HepG2 (cell line): ENCODE results near the gene ZNF687. TPM values are rescaled to one million over a fixed set of nuclear protein-coding genes. Genes with fewer than 3 reads are reported as not detected.

Experiments used
- ATF2 ChIP-seq: sonication (generic); formaldehyde crosslinking; IDR thresholded peaks from 2 replicates; pipeline ENCODE4 v1.4.0; 2020; ENCODE audit warnings: missing genetic modification reagents
- BCL3 ChIP-seq: sonication (generic); formaldehyde crosslinking; IDR thresholded peaks from 2 replicates; pipeline ENCODE4 v1.5.1; 2020; ENCODE audit warnings: mild to moderate bottlenecking, missing genetic modification reagents, moderate library complexity
- DDIT3 ChIP-seq: sonication (generic); formaldehyde crosslinking; IDR thresholded peaks from 2 replicates; pipeline ENCODE4 v1.4.0; 2020; ENCODE audit warnings: mild to moderate bottlenecking, missing genetic modification reagents
- GLI4 ChIP-seq: sonication (generic); formaldehyde crosslinking; IDR thresholded peaks from 2 replicates; pipeline ENCODE4 v1.5.1; 2020; ENCODE audit warnings: missing genetic modification reagents, mild to moderate bottlenecking, moderate library complexity, borderline replicate concordance
- HNRNPK ChIP-seq: fragments of 200-400 bp; formaldehyde crosslinking; IDR thresholded peaks from 2 replicates; pipeline ENCODE4 v1.6.1; 2018; ENCODE audit warnings: low read length, low read depth, moderate library complexity, mild to moderate bottlenecking; ENCODE audit not compliant: poor library complexity, severe bottlenecking
- KDM5B ChIP-seq: sonication (generic); formaldehyde crosslinking; IDR thresholded peaks from 2 replicates; pipeline ENCODE4 v1.4.0; 2020; ENCODE audit warnings: missing genetic modification reagents, mild to moderate bottlenecking, borderline replicate concordance
- KLF12 ChIP-seq: sonication (generic); formaldehyde crosslinking; IDR thresholded peaks from 2 replicates; pipeline ENCODE4 v1.4.0; 2020; ENCODE audit warnings: missing genetic modification reagents, borderline replicate concordance
- KLF9 ChIP-seq: IDR thresholded peaks from 2 replicates; pipeline ENCODE4 v1.6.1; 2016; ENCODE audit warnings: low read depth
- SALL1 ChIP-seq: sonication (generic); formaldehyde crosslinking; IDR thresholded peaks from 2 replicates; pipeline ENCODE4 v1.8.0; 2022; ENCODE audit warnings: mild to moderate bottlenecking, missing genetic modification reagents
- SATB2 ChIP-seq: sonication (generic); formaldehyde crosslinking; IDR thresholded peaks from 2 replicates; pipeline ENCODE4 v1.5.0; 2020; ENCODE audit warnings: missing genetic modification reagents
- SETDB1 ChIP-seq: sonication (generic); formaldehyde crosslinking; IDR thresholded peaks from 2 replicates; pipeline ENCODE4 v1.5.1; 2020; ENCODE audit warnings: missing genetic modification reagents, mild to moderate bottlenecking, borderline replicate concordance
- SNAPC5 ChIP-seq: sonication (generic); formaldehyde crosslinking; IDR thresholded peaks from 2 replicates; pipeline ENCODE4 v1.8.1; 2023; ENCODE audit warnings: mild to moderate bottlenecking, missing genetic modification reagents, borderline replicate concordance
- TAF1 ChIP-seq: sonication (generic); formaldehyde crosslinking; IDR thresholded peaks from 2 replicates; pipeline ENCODE4 v1.4.0; 2020; ENCODE audit warnings: missing genetic modification reagents
- TBX2 ChIP-seq: sonication (generic); formaldehyde crosslinking; IDR thresholded peaks from 2 replicates; pipeline ENCODE4 v1.5.0; 2020; ENCODE audit warnings: missing genetic modification reagents, mild to moderate bottlenecking, borderline replicate concordance
- ZBTB3 ChIP-seq: sonication (generic); formaldehyde crosslinking; IDR thresholded peaks from 2 replicates; pipeline ENCODE4 v1.4.0; 2020; ENCODE audit warnings: low read depth, mild to moderate bottlenecking, moderate library complexity, missing genetic modification reagents, borderline replicate concordance
- ZNF136 ChIP-seq: sonication (generic); formaldehyde crosslinking; IDR thresholded peaks from 2 replicates; pipeline ENCODE4 v1.8.1; 2022; ENCODE audit warnings: low read depth, mild to moderate bottlenecking, moderate library complexity, missing genetic modification reagents
- ZNF234 ChIP-seq: sonication (generic); formaldehyde crosslinking; conservative IDR thresholded peaks from 2 replicates; pipeline ENCODE4 v1.5.1; 2020; ENCODE audit warnings: mild to moderate bottlenecking, missing genetic modification reagents
- ZNF263 ChIP-seq: sonication (generic); formaldehyde crosslinking; IDR thresholded peaks from 2 replicates; pipeline ENCODE4 v1.4.0; 2020; ENCODE audit warnings: missing genetic modification reagents
- ZNF430 ChIP-seq: sonication (generic); formaldehyde crosslinking; IDR thresholded peaks from 2 replicates; pipeline ENCODE4 v1.9.0; 2021; ENCODE audit warnings: mild to moderate bottlenecking, missing genetic modification reagents
- ZNF512B ChIP-seq: sonication (generic); formaldehyde crosslinking; IDR thresholded peaks from 2 replicates; pipeline ENCODE4 v1.5.1; 2020; ENCODE audit warnings: missing genetic modification reagents, mild to moderate bottlenecking, borderline replicate concordance
- polyA plus RNA-seq, 8 experiments: library from polyadenylated mRNA; depleted of rRNA in 3 of 8; stranded (reverse) in 7 of 8; unstranded in 1 of 8; fragments of >200 nt; fragmentation: Illumina TruSeq in 4 of 8; extraction: Trizol in 4 of 8; gene quantifications; 2 replicates each; pipeline versions ENCODE4 v1.2.1 to v1.2.3, GENCODE V29; 2011 to 2016; ENCODE audit warnings: low read depth in 4 of 8, missing spikeins in 1 of 8, mixed read lengths in 1 of 8; ENCODE audit not compliant: insufficient read depth in 1 of 8
- total RNA-seq, 5 experiments: library from RNA; depleted of rRNA; stranded (reverse); fragments of >200 nt; fragmentation: Illumina TruSeq; extraction: Trizol; gene quantifications; 2 replicates each; pipeline ENCODE4 v1.2.3, GENCODE V29; 2016; ENCODE audit warnings: low read depth in 1 of 5

ZNF687 gene
- total and polyA plus RNA-seq, 2 of the 13 experiments (the other 11 are each of a cell fraction or from before 2014, with no cell fraction given) = 14.1 to 16.5 TPM

- 0 out of 2 replicates have a peak, but pooled peaks have one; percentile 60 for TF ChIP-seq SNAPC5 (CRISPR knock-in tag)
- no peak for TF ChIP-seq GLI4 (CRISPR knock-in tag)
- TF ChIP-seq KDM5B = peak; percentile 9; the same call in 1 of the 2 replicates
- TF ChIP-seq ZNF263 (CRISPR knock-in tag) = peak; percentile 19
- TF ChIP-seq DDIT3 (CRISPR knock-in tag) = no peak
- TF ChIP-seq TAF1 (CRISPR knock-in tag) = peak; percentile 33; the same call in 1 of the 2 replicates
- no peak for TF ChIP-seq BCL3
- TF ChIP-seq TBX2 (CRISPR knock-in tag) = no peak
- 0 out of 2 replicates have a peak, but pooled peaks have one; percentile 79 for TF ChIP-seq ZNF136 (CRISPR knock-in tag)
- TF ChIP-seq ATF2 = no peak
- no peak; the same call in 1 of the 2 replicates for TF ChIP-seq ZNF234 (CRISPR knock-in tag)
- no peak for TF ChIP-seq ZBTB3 (CRISPR knock-in tag)
- peak; percentile 30 for TF ChIP-seq HNRNPK
- TF ChIP-seq KLF12 = no peak
- TF ChIP-seq SETDB1 = no peak
- TF ChIP-seq SATB2 (CRISPR knock-in tag) = no peak
- TF ChIP-seq SALL1 (CRISPR knock-in tag) = peak; percentile 3; the same call in 1 of the 2 replicates
- 0 out of 2 replicates have a peak, but pooled peaks have one; percentile 33 for TF ChIP-seq ZNF430 (CRISPR knock-in tag)
- no peak for TF ChIP-seq KLF9 (CRISPR knock-in tag)
- no peak for TF ChIP-seq ZNF512B
Observed at GRCh38 chr1:151281969-151282882, at the start of gene ZNF687 (continued).
